HEK293T (cell line): Measurements from ENCODE around the gene GRAMD2B.

Source experiments
- BHLHE40 ChIP-seq: fragments of 450-650 bp; IDR thresholded peaks from 2 replicates; pipeline ENCODE4 v1.6.1; 2016; ENCODE audit warnings: mild to moderate bottlenecking, moderate library complexity, borderline replicate concordance
- CTBP1 ChIP-seq: fragments of 450-650 bp; IDR thresholded peaks from 2 replicates; pipeline ENCODE4 v1.6.1; 2016; ENCODE audit warnings: borderline replicate concordance
- ELF4 ChIP-seq: fragments of 450-650 bp; IDR thresholded peaks from 2 replicates; pipeline ENCODE4 v1.6.1; 2017; ENCODE audit warnings: antibody characterized with exemption
- FOXA1 ChIP-seq: fragments of 450-650 bp; IDR thresholded peaks from 2 replicates; pipeline ENCODE4 v1.6.1; 2016; ENCODE audit warnings: mild to moderate bottlenecking
- FOXM1 ChIP-seq: fragments of 450-650 bp; IDR thresholded peaks from 2 replicates; pipeline ENCODE4 v1.6.1; 2017; ENCODE audit warnings: mild to moderate bottlenecking, borderline replicate concordance
- HDGF ChIP-seq: fragments of 450-650 bp; IDR thresholded peaks from 2 replicates; pipeline ENCODE4 v1.6.1; 2017; ENCODE audit warnings: antibody characterized with exemption, borderline replicate concordance
- L3MBTL2 ChIP-seq: fragments of 450-650 bp; conservative IDR thresholded peaks from 2 replicates; pipeline ENCODE4 v1.6.1; 2016; ENCODE audit warnings: mild to moderate bottlenecking
- LEF1 ChIP-seq: fragments of 450-650 bp; IDR thresholded peaks from 2 replicates; pipeline ENCODE4 v1.6.1; 2017; ENCODE audit warnings: mild to moderate bottlenecking, borderline replicate concordance
- NFRKB ChIP-seq: fragments of 450-650 bp; IDR thresholded peaks from 2 replicates; pipeline ENCODE4 v1.6.1; 2016; ENCODE audit warnings: mild to moderate bottlenecking, moderate library complexity
- PKNOX1 ChIP-seq: fragments of 450-650 bp; IDR thresholded peaks from 2 replicates; pipeline ENCODE4 v1.6.1; 2016
- SP1 ChIP-seq: fragments of 450-650 bp; IDR thresholded peaks from 2 replicates; pipeline ENCODE4 v1.6.1; 2017
- SUZ12 ChIP-seq: fragments of 450-650 bp; IDR thresholded peaks from 2 replicates; pipeline ENCODE4 v1.6.1; 2016; ENCODE audit warnings: mild to moderate bottlenecking
- ZNF384 ChIP-seq: fragments of 450-650 bp; IDR thresholded peaks from 2 replicates; pipeline ENCODE4 v1.6.1; 2016

- TF ChIP-seq SUZ12 (no peak), ELF4 (no peak), SP1 (no peak), BHLHE40 (no peak), LEF1 (no peak), FOXA1 (no peak), L3MBTL2 (no peak), CTBP1 (no peak), FOXM1 (no peak), NFRKB (no peak), ZNF384 (no peak), HDGF (no peak), PKNOX1 (no peak)
Observed at GRCh38 chr5:126400621-126401251, 22.5 kb upstream of the GRAMD2B start.
